Stimulated activated CD8-positive, alpha-beta memory T cell treated with anti-CD3 and anti-CD28 coated beads, Interleukin-12 subunit alpha, Interleukin-12 subunit beta, amount 100 ng/mL, for 1 hour (primary cell): ENCODE results near the gene PBX1.

Experiments used
- DNase-seq: peaks from one replicate; pipeline ENCODE4 v3.0.0-alpha.2; 2020; ENCODE audit warnings: low read depth

Gene PBX1

GRCh38 chr1:164618202-164618564 lies 59.2 kb downstream of the PBX1 start:
- DNase-seq: no peak

GRCh38 chr1:164619006-164619784 lies 60.2 kb downstream of the PBX1 start:
- no peak for DNase-seq

DNA sequence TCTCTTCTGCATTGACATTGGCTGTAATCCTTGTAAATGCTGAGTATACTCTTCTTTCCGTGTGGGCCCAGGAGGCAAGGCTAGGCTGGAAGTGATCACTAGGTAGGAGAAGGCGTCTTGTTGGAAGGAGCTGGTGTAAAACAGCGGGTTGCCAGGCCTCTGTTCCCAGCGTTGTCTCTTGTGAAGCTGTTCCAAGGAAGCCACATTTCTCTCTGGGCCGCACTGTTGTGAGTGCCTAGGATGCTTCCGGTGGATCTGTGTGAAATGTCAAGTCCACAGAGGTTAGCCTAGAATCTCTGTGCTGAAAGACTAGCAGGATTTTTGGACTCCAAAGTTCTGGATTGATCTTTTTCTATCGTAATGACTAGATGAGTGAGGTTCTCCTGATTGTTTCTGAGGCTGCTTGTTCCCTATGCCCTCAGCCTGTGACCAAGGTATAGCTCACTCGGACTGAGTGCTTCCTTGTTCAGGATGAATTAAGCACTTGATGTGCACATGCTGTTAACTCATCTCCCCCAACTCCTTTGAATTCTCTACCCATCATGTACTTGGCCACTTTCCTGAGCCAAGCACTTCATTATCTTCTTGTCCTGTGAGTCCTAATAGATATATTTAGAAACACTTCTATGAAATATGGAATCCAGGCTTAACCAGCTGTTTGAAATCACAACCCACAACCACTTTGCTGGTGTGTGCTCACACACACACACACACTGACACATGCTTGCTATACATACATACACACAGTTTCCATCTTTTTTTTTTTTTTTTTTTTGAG lies 63.3 kb downstream of the PBX1 start:
- DNase-seq: no peak

- no peak for DNase-seq
Observed at GRCh38 chr1:164623805-164624204, 64.8 kb downstream of the PBX1 start.

DNA sequence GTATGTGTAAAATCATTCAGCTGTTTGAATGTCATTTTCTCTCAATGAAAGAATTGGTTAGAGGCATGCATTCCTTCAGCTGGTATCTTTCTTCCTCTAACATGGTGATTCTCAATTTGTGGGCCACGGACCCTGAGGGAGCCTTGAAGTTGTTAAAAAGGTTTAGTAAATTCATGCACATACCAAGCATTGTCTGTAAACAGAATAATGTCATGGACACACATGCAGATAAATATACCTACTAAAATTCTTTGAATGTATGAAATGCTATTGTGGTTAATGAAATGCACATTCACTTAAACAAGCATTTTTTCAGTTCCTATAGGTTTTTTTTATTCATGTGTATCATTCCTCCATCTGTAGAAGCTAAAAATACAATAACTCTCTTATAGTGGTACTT lies 65.4 kb downstream of the PBX1 start:
- no peak for DNase-seq

DNA sequence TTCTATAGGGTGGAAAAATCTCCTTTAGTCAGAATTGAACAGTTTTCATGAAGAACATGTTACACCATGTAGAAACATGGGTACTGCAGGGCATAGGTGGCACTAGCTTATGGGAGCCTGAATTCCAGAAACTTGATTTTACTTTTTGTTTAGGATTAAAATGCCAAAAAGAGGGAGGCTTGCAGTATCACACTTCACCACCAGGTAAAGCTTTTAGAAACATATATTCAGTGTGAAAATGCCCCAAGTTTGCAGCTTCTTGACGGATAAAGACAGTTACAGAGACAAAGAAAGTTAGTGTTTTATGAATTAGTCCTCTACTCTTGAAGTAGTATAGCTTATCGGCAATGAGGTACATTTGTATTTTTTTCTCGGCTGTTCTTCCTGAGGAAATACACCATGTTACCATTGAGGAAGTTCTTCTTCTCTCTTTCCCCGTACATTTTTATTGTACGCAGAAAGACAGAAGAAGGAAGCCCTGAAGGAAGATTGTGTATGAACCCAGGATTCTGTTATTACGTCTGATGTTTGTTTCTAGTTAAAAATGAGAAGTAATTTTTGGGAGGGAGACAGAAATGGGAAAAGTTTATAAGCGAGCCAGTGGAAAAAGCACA lies 66.1 kb downstream of the PBX1 start:
- no peak for DNase-seq

GRCh38 chr1:164628772-164629171 lies 69.8 kb downstream of the PBX1 start:
- no peak for DNase-seq

DNA sequence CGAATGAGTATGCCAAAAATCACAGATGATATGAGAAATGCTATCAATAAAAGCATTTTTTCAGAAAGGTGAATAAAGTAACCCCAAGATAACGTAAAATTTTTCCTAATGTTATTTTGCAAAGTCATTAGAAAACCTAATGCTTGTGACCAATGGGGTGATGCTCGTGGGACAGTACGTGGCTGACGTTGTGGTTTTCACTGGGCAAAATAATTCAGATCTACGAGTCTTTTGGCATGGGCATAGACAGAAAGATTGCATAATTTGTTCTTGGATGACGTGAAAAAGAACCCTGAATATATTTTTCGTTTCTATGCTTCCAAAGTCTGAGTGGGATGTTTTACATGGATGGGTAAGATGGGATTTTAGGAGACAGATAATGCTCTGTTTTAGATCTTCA lies 71.0 kb downstream of the PBX1 start:
- no peak for DNase-seq

- DNase-seq: no peak
Observed at GRCh38 chr1:164630626-164631396, 71.8 kb downstream of the PBX1 start.

- no peak for DNase-seq
Observed at GRCh38 chr1:164631751-164632150, 72.8 kb downstream of the PBX1 start.

DNA sequence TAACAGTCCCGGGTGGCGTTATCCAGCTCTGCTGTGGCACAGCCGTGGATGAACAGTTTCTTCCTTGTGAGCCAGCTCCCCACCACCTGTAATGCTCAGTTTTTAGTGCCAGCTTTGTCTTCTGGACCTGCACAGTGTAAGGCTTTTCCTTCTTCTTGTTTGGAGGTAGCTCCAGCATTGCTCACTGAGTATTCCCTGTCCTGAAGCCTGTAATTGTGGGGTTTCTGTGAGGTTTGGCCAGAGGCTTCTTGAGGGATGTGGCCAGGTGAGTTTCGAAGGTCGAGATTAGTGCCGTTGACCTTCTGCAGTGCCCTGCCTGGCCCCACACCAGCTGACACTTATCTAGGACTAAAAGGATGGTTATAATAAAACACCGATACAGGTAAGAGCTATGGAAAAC lies 75.0 kb downstream of the PBX1 start:
- DNase-seq: no peak

DNA sequence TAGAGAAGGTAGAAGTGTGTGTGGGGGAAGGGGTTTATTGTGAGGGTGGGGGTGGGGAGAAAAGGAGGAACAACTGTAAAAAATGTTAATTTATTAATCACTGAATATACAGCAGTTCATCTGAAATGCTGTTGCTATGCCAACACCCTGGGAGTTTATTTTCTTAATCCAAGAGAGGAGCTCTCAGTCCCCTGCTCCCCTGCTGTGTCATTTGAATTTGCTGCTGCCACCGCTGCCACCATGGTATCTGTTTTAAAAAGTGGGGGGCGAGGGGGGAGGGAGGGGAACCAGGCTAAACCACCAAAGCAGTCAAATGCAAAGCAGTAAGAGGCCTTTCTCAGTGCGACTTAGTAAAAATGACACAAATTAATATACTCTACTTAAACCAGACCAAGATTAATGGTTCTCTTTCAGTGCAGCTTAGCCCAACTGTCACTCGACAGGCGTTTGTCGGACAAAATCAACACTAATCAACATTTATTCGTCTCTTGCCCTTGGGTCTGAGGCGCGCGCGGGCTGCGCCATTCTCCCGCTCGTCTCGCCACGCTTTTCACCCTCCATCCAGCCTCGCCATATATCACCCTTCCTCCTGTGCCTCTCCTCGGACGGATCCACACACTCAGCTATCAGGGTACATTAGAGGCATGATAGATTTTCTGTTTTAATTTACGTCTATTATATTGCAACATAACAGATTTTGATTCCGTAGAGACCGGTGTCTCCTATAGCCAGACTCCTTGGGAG lies 76.2 kb downstream of the PBX1 start:
- no peak for DNase-seq

DNA sequence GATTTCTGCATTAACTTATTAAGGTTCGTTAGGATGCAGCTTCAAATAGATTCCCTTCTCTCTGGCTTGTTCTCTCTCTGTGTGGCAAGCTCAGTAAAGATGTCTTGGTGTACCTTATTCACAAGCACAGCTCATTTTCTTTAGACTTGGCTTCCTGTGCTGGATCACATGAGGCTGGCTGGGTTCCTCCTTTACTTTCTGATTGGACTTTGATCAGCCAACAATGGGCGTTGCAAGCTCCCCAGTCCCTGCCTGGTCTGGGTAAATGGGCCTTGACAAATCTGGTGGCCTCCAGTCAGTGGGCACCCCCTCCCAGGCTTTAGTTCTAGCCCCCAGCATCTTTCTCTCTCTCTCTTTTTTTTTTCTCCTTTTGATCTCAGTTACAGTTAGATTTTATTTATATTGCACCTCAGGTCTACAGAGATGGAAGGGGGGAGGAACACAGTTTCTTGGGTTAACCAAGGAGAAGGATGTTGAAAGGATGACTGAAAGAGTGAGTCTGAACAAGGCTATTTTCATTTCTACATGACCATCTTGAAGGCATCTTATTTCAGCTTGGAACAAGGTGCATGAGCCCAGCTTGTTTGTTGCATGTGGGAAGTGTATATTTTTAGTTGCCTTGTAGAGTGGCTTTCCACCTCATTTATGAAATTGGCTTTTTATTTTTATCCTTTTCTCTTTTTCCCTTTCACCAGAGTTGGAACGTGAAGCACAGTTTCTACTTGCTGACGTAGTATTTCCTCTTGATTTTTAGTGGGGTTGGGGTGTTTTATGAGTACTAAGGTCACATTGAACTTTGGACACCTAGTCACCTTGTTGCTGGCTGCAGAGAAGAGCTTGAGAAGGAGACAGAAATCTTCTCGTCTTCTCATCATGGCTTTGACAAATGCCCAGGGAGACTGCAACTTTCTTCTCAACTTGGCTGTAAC lies 77.1 kb downstream of the PBX1 start:
- no peak for DNase-seq

- DNase-seq: no peak
Observed at GRCh38 chr1:164636757-164637156, 77.8 kb downstream of the PBX1 start.

- DNase-seq: no peak
Observed at GRCh38 chr1:164637461-164638375, 78.7 kb downstream of the PBX1 start.

GRCh38 chr1:164638492-164639202 lies 79.7 kb downstream of the PBX1 start:
- no peak for DNase-seq

- DNase-seq: no peak
Observed at GRCh38 chr1:164640686-164641352, 81.8 kb downstream of the PBX1 start.

- no peak for DNase-seq
Observed at GRCh38 chr1:164641353-164641730, 82.4 kb downstream of the PBX1 start.
